ENCODE data around the gene KRT83. TPM values are rescaled to one million over a fixed set of nuclear protein-coding genes. Genes with fewer than 3 reads are reported as not detected.
A peak's percentile ranks its signal among the peaks of the same experiment; 100 is the strongest.
"Not testable (repeated sequence)": the region's sequence is repeated elsewhere in the genome, so short reads cannot be mapped to it uniquely, and the experiment has no call there.

Gene KRT83
- total and polyA plus RNA-seq, 5 experiments from 2014 or later, result not detected

GRCh38 chr12:52323001-52323400 is 1.8 kb upstream of the KRT83 start:
- ATAC-seq (no peak), DNase-seq (peak in 1 of 10 donors; percentile 23)
- H3K27ac Mint-ChIP-seq, result no peak overlapping the region
- H3K36me3 Mint-ChIP-seq, result no peaks in the 10 kb centered on the region
- no peak overlapping the region for H3K4me3 Mint-ChIP-seq
- POLR2A ChIA-PET, result no interaction called here
- peaks cover 4 to 9% (median 7%) of the 10 kb centered on the region in 4 donors for H3K4me1 Mint-ChIP-seq
- no peaks in the 10 kb centered on the region for H3K9me3 Mint-ChIP-seq
- H3K27me3 Mint-ChIP-seq, result peaks cover 10 to 59% (median 36%) of the 10 kb centered on the region in 5 donors

DNA sequence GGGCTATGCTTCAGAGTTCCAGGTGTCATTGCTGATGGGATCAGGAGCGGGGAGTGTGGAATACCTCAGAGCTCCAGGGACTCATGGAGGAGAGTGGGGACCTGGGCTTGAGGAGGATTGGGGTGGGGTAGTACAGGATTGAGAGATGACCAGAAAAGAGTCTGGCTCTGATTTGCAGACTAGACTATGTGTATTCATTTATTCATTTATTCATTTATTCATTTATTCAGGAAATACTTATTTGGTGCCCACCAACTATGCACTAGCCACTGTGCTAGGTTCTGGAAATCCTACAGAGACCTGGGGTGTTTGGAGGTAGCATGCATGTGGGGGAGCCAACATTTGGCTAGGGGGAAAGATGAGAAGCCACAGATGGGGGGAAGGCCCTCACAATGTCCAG is 871 bp upstream of the KRT83 start:
- peaks cover 0 to 2% (median under 1%) of the 10 kb centered on the region in 4 donors for H3K4me1 Mint-ChIP-seq
- POLR2A ChIA-PET, result no interaction called here
- no peaks in the 10 kb centered on the region for H3K36me3 Mint-ChIP-seq
- ATAC-seq, result no peak
- no peak overlapping the region for H3K4me3 Mint-ChIP-seq
- peak overlapping the region in 2 of 10 donors; percentile 32 to 38 for H3K27ac Mint-ChIP-seq
- H3K9me3 Mint-ChIP-seq, result no peaks in the 10 kb centered on the region
- DNase-seq, result no peak
- peaks cover 10 to 59% (median 36%) of the 10 kb centered on the region in 5 donors for H3K27me3 Mint-ChIP-seq

- Mint-ChIP-seq H3K4me1 (no peaks in the 10 kb centered on the region), H3K9me3 (no peaks in the 10 kb centered on the region), H3K36me3 (no peaks in the 10 kb centered on the region), H3K4me3 (no peak overlapping the region), H3K27me3 (peaks cover 10 to 59% (median 36%) of the 10 kb centered on the region in 5 donors), H3K27ac (no peak overlapping the region)
- POLR2A ChIA-PET, result no interaction called here
- DNase-seq, result no peak
- ATAC-seq, result no peak
Observed at GRCh38 chr12:52321418-52321817, 220 bp upstream of the KRT83 start.

GRCh38 chr12:52319097-52319496 is 2.1 kb downstream of the KRT83 start:
- Mint-ChIP-seq H3K4me1 (no peaks in the 10 kb centered on the region), H3K27me3 (peaks cover 10 to 44% (median 36%) of the 10 kb centered on the region in 5 donors), H3K9me3 (no peaks in the 10 kb centered on the region), H3K36me3 (no peaks in the 10 kb centered on the region), H3K27ac (peak overlapping the region in 1 of 10 donors; percentile 52), H3K4me3 (no peak overlapping the region)
- ATAC-seq (no peak), DNase-seq (peak in 2 of 10 donors; percentile 13 to 55)
- POLR2A ChIA-PET, result no interaction called here

DNA sequence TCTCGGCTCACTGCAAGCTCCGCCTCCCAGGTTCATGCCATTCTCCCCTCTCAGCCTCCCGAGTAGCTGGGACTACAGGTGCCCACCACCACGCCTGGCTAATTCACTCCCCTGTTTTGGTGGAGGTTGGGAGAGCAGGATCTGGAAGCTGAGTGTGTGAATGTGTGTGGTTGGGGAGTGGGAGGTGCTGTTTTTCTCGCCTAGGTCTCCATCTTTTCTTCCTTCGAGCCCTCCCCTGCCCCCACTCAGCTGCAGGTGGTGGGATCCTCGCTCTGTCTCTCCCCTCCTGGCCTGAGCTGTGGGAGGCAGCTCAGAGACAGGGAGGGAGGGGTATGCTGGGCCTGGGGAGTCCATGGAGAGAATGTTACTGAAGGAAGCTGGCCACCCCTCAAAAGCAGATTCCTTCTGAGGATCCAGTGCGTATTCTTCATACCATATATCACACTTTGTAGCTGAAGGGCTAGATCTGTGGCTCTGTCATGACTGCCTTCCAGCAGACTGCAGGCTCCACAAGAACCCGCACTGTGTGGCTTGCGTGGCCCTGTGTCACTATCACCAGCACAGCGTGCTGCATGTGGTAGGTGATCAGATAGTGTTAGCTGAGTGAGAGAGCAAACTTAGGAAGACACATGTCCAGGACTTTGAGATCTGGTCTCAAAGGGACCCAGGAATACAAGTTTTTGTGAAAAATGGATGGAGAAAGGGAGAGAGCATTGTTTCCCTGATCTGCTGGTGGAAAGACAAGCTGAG is 2.8 kb downstream of the KRT83 start:
- POLR2A ChIA-PET, result no interaction called here
- peaks cover 14 to 44% (median 37%) of the 10 kb centered on the region in 5 donors for H3K27me3 Mint-ChIP-seq

GRCh38 chr12:52317468-52318052 is 3.6 kb downstream of the KRT83 start:
- Mint-ChIP-seq H3K27ac (no peak overlapping the region), H3K4me3 (no peak overlapping the region), H3K36me3 (no peaks in the 10 kb centered on the region), H3K4me1 (no peaks in the 10 kb centered on the region), H3K9me3 (no peaks in the 10 kb centered on the region), H3K27me3 (peaks cover 15 to 44% (median 35%) of the 10 kb centered on the region in 5 donors)
- POLR2A ChIA-PET, result no interaction called here
- DNase-seq (peak in 1 of 10 donors; percentile 37), ATAC-seq (no peak)

More for the DNA sequence above, 2.8 kb downstream of the KRT83 start:
- no peaks in the 10 kb centered on the region for H3K9me3 Mint-ChIP-seq
- no peak overlapping the region for H3K4me3 Mint-ChIP-seq
- H3K4me1 Mint-ChIP-seq, result no peaks in the 10 kb centered on the region
- H3K36me3 Mint-ChIP-seq, result no peaks in the 10 kb centered on the region
- H3K27ac Mint-ChIP-seq, result no peak overlapping the region
- ATAC-seq (no peak), DNase-seq (peak in 1 of 10 donors; percentile 30)

DNA sequence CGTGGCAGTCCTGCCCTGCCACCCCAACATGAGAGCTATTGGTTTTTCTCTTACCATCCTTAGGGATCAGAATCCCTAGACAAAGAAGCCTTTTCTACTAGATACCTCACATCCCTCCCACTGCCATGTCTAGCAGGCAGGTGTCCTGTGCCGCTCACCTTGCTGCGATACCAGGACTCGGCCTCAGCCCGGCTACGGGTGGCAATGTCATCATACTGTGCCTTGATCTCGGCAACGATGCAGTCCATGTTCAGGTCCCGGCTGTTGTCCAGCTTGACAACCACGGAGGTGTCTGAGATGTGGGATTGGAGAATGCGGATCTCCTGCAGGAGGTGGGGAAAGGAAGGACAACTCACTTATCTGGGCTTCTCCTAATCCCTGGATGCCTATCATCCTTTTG is 4.5 kb downstream of the KRT83 start:
- DNase-seq (peak in 1 of 10 donors; percentile 50), ATAC-seq (no peak)
- peaks cover 15 to 44% (median 35%) of the 10 kb centered on the region in 5 donors for H3K27me3 Mint-ChIP-seq
- H3K4me3 Mint-ChIP-seq, result no peak overlapping the region
- H3K27ac Mint-ChIP-seq, result no peak overlapping the region
- H3K36me3 Mint-ChIP-seq, result no peaks in the 10 kb centered on the region
- no peaks in the 10 kb centered on the region for H3K4me1 Mint-ChIP-seq
- H3K9me3 Mint-ChIP-seq, result no peaks in the 10 kb centered on the region
- POLR2A ChIA-PET, result no interaction called here

- peak overlapping the region in 1 of 10 donors; percentile 35 for H3K27ac Mint-ChIP-seq
- H3K27me3 Mint-ChIP-seq, result peaks cover 15 to 48% (median 36%) of the 10 kb centered on the region in 5 donors
- DNase-seq (peak in 1 of 10 donors; percentile 31), ATAC-seq (no peak)
- no peaks in the 10 kb centered on the region for H3K9me3 Mint-ChIP-seq
- POLR2A ChIA-PET, result no interaction called here
- H3K36me3 Mint-ChIP-seq, result no peaks in the 10 kb centered on the region
- no peaks in the 10 kb centered on the region for H3K4me1 Mint-ChIP-seq
- no peak overlapping the region for H3K4me3 Mint-ChIP-seq
Observed at GRCh38 chr12:52316290-52316689, 4.9 kb downstream of the KRT83 start.

GRCh38 chr12:52315721-52316120 is 5.5 kb downstream of the KRT83 start:
- H3K4me3 Mint-ChIP-seq, H3K4me1 Mint-ChIP-seq, H3K27ac Mint-ChIP-seq, ATAC-seq, H3K36me3 Mint-ChIP-seq, POLR2A ChIA-PET, H3K9me3 Mint-ChIP-seq: not testable (repeated sequence)
- peak in 2 of 10 donors; percentile 10 to 61 for DNase-seq
- peaks cover 15 to 50% (median 39%) of the 10 kb centered on the region in 5 donors for H3K27me3 Mint-ChIP-seq

- H3K27me3 Mint-ChIP-seq, result peaks cover 12 to 50% (median 39%) of the 10 kb centered on the region in 5 donors
- H3K4me3 Mint-ChIP-seq, result no peak overlapping the region
- DNase-seq, result peak in 1 of 10 donors; percentile 18
Observed at GRCh38 chr12:52314511-52314910, 6.7 kb downstream of the KRT83 start.

GRCh38 chr12:52313926-52314325 is 7.3 kb downstream of the KRT83 start:
- no peak for ATAC-seq
- DNase-seq, result peak in 1 of 10 donors; percentile 50
- POLR2A ChIA-PET, result no interaction called here
- Mint-ChIP-seq H3K9me3 (no peaks in the 10 kb centered on the region), H3K4me3 (no peak overlapping the region), H3K27me3 (peaks cover 12 to 50% (median 45%) of the 10 kb centered on the region in 5 donors), H3K27ac (no peak overlapping the region), H3K36me3 (no peaks in the 10 kb centered on the region), H3K4me1 (peaks cover under 1 to 4% (median 1%) of the 10 kb centered on the region in 4 donors)

More at GRCh38 chr12:52314511-52314910, 6.7 kb downstream of the KRT83 start:
- Mint-ChIP-seq H3K27ac (no peak overlapping the region), H3K36me3 (no peaks in the 10 kb centered on the region), H3K9me3 (no peaks in the 10 kb centered on the region), H3K4me1 (no peaks in the 10 kb centered on the region)
- ATAC-seq, result no peak
- POLR2A ChIA-PET, result no interaction called here

DNA sequence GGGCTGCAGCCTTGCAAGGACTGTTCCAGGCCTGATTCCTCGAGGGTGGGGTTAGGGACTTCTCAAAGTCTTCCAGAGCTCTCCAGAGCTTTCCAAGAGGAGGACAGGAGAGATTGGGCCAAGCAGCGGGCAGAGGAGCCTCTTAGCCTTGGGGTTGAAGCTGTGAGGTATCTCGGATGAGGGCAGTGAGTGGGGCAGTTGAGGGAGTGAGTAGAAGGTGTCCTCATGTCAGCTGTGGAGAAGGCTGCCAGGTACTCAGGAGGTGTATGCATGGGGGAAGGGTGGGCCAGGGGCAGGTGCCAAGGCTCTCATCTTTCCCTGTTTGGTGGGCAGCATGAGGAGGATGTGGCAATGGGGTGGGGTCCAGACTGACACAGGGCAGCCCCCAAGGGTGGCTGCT is 7.7 kb downstream of the KRT83 start:
- H3K27ac Mint-ChIP-seq, result peak overlapping the region in 1 of 10 donors; percentile 29
- POLR2A ChIA-PET, result interaction anchor here (0.7 kb wide), 1 partner anchor 142 kb away, joined by 3 read pairs; no protein-coding TSS in a partner anchor

GRCh38 chr12:52312086-52312485 is 9.1 kb downstream of the KRT83 start:
- H3K4me3 Mint-ChIP-seq, result no peak overlapping the region
- peaks cover 20 to 68% (median 52%) of the 10 kb centered on the region in 5 donors for H3K27me3 Mint-ChIP-seq
- POLR2A ChIA-PET, result no interaction called here
- peak overlapping the region in 1 of 10 donors; percentile 0 for H3K27ac Mint-ChIP-seq
- ATAC-seq (no peak), DNase-seq (peak in 1 of 10 donors; percentile 55)
- H3K9me3 Mint-ChIP-seq, result no peaks in the 10 kb centered on the region
- H3K36me3 Mint-ChIP-seq, result no peaks in the 10 kb centered on the region
- H3K4me1 Mint-ChIP-seq, result peaks cover 6 to 13% (median 8%) of the 10 kb centered on the region in 4 donors

More for the DNA sequence above, 7.7 kb downstream of the KRT83 start:
- no peak overlapping the region for H3K4me3 Mint-ChIP-seq
- peaks cover 5 to 9% (median 5%) of the 10 kb centered on the region in 4 donors for H3K4me1 Mint-ChIP-seq
- H3K27me3 Mint-ChIP-seq, result peaks cover 16 to 54% (median 48%) of the 10 kb centered on the region in 5 donors
- peak in 1 of 10 donors; percentile 30 for DNase-seq
- H3K9me3 Mint-ChIP-seq, result no peaks in the 10 kb centered on the region
- no peaks in the 10 kb centered on the region for H3K36me3 Mint-ChIP-seq
- no peak for ATAC-seq
